ENCODE measurements around the gene RIMKLB.
A peak's percentile ranks its signal among the peaks of the same experiment; 100 is the strongest.
"Not testable (repeated sequence)": the region's sequence is repeated elsewhere in the genome, so short reads cannot be mapped to it uniquely, and the experiment has no call there.

The RIMKLB gene

GRCh38 chr12:8695116-8695515 lies 2.7 kb upstream of the RIMKLB start:
- DNase-seq: no peak

GRCh38 chr12:8696442-8697090 lies 1.2 kb upstream of the RIMKLB start:
- DNase-seq: no peak

DNA sequence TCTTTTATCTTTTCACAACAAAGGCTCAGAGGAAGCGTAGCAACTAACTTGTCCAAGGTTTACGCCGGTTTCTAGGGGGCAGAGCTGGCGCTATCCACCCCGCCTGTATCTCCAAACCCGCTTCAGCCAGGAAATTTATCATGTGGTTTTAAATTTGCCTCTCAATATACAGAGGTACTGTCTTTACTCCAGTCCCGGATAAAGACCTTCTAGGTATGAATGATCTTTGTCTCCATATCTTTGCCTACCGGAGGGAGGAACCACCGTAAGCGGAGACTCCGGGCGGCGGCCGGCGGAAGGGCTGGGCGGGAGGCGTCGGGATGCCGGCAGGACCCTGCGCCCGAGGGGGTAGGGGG lies 693 bp upstream of the RIMKLB start:
- DNase-seq: peak in 1 of 2 donors; percentile 53

DNA sequence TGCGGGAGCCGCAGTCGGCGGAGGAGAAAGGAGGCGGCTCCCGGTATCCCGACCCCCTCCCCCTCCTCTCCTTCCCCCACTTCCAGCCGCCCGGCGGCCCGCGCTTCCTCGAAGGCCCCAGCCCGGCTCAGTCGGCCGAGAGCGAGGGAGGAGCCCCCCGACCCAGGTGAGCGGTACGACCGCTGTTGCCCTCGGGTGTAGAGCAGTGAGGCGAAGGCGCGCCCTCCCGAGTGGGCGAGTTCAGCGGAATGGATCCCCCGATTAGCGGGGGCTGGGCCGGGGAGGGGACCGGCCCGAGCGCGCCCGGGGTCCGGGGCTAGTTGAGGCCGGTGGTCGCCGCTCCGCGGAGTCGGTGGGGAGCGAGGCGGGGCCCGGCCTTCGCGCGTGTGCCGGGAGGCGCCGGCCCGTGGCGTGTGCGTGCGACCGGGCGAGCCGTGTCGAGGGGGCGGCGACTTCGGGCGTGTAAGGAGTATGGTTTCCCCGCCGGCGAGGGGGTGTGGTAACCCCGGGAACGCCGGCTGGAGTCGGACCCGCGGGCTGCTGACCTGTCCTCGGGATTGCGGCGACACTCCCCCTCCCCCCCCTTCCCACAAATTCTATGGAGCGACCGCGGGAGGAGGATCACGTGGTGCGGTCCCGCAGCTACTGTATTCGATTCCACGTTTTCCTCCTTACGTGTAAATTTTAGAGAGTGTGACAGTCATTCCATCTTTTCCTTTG lies 501 bp downstream of the RIMKLB start:
- peak; percentile 45 to 46 for DNase-seq

GRCh38 chr12:8698879-8699278 lies 1.1 kb downstream of the RIMKLB start:
- DNase-seq: no peak

- no peak for DNase-seq
Observed at GRCh38 chr12:8699714-8700113, 1.9 kb downstream of the RIMKLB start.

DNA sequence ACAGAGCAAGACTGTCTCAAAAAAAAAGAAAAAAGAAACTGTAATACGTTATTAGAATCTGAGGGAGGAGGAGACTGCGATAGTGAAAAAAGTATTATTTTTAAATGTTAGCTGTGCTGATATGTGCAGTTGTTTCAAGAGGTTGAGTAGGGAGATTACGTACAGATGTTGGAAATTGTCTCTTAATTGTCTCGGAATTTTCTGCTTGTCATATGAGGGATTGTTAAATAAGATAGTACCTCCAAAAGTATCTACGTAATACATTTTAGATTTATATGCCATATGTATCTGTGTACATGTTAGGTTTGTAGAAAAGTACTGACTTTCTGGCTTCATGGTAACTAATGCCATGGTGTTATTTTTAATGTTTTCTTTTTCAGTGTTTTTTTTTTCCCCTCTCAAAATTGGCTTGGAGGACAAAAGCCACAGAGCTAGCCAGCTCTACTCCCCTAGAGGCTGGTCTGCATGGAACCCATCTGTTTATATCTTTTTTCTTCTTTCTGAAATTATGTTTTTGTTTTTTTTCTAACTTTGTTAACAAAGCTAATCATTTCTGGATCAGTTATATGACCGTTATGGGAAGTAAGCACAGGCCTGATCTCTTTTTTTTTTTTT lies 3.4 kb downstream of the RIMKLB start:
- DNase-seq: no peak

DNA sequence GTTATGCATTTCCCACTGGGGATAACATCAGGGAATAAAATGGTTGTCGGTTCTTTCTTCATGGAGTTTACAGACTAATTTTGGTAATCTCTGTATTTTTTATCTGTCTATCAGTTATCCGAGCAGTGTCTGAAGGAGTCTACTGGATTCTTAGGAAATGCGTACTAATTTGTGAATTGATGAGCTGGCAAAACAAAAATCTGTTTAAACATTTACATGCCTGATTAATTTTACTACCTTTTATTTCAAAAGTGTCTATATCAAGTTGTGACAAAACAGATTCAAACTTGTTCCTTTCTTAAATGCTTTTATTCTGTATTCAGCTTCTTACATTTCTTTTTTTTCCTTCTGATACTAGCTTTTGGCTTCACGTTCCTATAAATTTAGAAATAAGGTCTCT lies 4.4 kb downstream of the RIMKLB start:
- DNase-seq: no peak

DNA sequence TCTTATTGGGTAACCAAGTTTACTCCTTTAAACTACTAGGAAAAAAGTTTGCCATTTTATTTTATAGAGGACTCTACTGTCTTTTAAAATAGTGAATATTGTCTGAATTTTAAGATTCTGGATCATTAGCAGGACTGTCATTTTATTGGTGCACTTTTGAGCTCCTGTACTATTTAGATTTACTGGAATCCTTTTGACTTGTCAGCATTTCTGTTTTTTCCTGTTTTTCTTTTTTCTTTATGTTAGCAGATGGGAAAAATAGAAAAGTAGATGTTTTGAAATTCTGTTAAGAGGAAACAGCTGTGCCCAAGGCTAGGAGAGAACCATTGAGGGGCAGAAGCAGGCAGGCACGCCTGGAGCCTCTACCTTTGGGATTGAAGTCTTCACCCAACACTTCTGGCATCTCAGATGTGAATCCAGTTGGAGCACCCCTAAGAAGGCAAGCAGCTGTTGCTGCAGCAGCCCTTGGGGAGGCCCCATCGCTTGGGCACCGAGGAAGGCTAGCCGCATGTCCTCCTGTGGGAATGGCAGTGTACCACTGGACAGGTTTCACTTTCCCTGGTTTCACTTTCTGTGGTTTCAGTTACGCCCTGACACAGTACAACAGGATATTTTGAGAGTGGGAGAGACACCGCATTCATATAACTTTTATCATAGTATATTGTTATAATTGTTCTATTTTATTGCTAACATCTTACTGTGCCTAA lies 11.5 kb downstream of the RIMKLB start:
- DNase-seq: no peak

DNA sequence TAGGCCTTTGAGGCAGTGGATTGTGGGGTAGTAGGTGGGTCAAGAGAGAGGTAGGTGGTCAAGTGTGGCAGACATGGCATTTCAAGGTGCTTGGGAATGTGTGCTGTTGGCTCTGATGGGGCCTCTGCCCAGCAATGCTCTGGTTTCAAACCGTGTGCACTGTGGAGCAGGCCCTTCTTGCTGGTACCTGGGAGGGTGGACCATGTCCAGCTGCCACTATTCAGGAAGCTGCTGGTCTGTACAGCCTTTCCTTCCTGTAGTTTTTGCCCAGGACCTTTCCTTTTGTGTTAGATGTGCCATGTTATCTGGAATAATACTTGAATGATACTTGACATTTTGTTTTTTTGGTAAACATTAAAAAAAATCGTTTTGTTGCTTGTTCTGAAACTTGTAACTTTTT lies 14.8 kb downstream of the RIMKLB start:
- DNase-seq: no peak

GRCh38 chr12:8722286-8722800 lies 24.6 kb downstream of the RIMKLB start:
- DNase-seq: no peak

GRCh38 chr12:8734873-8735381 lies 37.1 kb downstream of the RIMKLB start:
- no peak for DNase-seq

- no peak for DNase-seq
Observed at GRCh38 chr12:8742501-8742900, 44.7 kb downstream of the RIMKLB start.

DNA sequence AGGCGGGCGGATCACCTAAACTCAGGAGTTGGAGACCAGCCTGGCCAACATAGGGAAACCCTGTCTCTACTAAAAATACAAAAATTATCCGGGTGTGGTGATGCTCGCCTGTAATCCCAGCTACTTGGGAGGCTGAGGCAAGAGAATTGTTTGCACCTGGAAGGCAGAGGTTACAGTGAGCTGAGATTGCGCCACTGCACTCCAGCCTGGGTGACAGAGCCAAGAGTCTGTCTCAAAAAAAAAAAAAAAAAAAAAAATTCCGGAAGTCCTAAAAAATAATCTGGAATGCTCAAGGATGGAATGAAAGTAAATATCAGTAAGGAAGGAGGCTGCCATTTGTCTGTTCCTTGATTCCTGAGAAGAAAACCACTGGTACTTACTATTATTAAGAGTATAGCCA lies 45.3 kb downstream of the RIMKLB start:
- DNase-seq: not testable (repeated sequence)

- DNase-seq: not testable (repeated sequence)
Observed at GRCh38 chr12:8745631-8746030, 47.8 kb downstream of the RIMKLB start.

DNA sequence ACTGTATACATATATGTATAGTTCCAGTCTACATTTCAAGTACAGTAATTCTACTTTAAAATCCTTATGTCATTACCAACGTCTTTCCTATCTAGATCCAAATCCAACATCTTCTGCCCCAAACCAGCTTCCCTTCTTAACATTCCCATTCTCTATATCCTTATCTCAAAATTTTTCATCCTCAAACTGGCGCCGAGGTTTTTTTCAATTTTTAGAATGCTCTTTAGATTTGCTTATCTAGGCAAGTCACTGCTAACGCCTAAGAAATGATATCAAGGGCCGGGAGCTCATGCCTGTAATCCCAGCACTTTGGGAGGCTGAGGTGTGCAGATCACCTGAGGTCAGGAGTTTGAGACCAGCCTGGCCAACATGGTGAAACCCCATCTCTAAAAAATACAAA lies 48.3 kb downstream of the RIMKLB start:
- no peak for DNase-seq

DNA sequence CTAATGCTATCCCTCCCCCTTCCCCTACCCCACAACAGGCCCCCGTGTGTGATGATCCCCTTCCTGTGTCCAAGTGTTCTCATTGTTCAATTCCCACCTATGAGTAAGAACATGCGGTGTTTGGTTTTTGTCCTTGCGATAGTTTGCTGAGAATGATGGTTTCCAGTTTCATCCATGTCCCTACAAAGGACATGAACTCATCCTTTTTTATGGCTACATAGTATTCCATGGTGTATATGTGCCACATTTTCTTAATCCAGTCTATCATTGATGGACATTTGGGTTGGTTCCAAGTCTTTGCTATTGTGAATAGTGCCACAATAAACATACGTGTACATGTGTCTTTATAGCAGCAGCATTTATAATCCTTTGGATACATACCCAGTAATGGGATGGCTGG lies 62.3 kb downstream of the RIMKLB start:
- not testable (repeated sequence) for DNase-seq

- DNase-seq: not testable (repeated sequence)
Observed at GRCh38 chr12:8762701-8763100, 64.9 kb downstream of the RIMKLB start.

- DNase-seq: not testable (repeated sequence)
Observed at GRCh38 chr12:8766121-8766520, 68.3 kb downstream of the RIMKLB start.

- no peak for DNase-seq
Observed at GRCh38 chr12:8770499-8770898, 72.7 kb downstream of the RIMKLB start.

- no peak for DNase-seq
Observed at GRCh38 chr12:8771072-8771471, 73.3 kb downstream of the RIMKLB start.

GRCh38 chr12:8773461-8773860 lies 75.7 kb downstream of the RIMKLB start:
- no peak for DNase-seq

GRCh38 chr12:8779281-8779680 lies 81.5 kb downstream of the RIMKLB start:
- DNase-seq: no peak

Measured in CD4-positive, alpha-beta T cell treated with Interferon alpha-2 for 1 hour (primary cell).